Measurements from ENCODE around the gene CDC25B.

- TF ChIP-seq EZH2 (IDR thresholded peaks at IDR 0.05; ENCODE audit: insufficient read depth, poor library complexity, severe bottlenecking) (no peak), EZH2phosphoT487 (IDR thresholded peaks at IDR 0.05; ENCODE audit: insufficient read depth, low read depth) (no peak)
Observed at GRCh38 chr20:3801846-3802245, 5.7 kb downstream of the CDC25B start.
